HG03342 (cell line): Measurements from ENCODE around the gene ARL6.
A peak's percentile ranks its signal among the peaks of the same experiment; 100 is the strongest.

Experiments
- ATAC-seq: cut with Tn5 transposase; IDR thresholded peaks from one replicate; pipeline ENCODE4 v1.9.1; 2021; ENCODE audit warnings: mild to moderate bottlenecking, moderate library complexity; ENCODE audit not compliant: unreplicated experiment

The ARL6 gene, protein sequence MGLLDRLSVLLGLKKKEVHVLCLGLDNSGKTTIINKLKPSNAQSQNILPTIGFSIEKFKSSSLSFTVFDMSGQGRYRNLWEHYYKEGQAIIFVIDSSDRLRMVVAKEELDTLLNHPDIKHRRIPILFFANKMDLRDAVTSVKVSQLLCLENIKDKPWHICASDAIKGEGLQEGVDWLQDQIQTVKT

GRCh38 chr3:97764407-97765238 lies at the start of gene ARL6:
TSS of gene ARL6 (plus strand) at chr3:97764758. CDS start at chr3:97768108, 3,350 bp downstream.
- peak; percentile 94 for ATAC-seq

DNA sequence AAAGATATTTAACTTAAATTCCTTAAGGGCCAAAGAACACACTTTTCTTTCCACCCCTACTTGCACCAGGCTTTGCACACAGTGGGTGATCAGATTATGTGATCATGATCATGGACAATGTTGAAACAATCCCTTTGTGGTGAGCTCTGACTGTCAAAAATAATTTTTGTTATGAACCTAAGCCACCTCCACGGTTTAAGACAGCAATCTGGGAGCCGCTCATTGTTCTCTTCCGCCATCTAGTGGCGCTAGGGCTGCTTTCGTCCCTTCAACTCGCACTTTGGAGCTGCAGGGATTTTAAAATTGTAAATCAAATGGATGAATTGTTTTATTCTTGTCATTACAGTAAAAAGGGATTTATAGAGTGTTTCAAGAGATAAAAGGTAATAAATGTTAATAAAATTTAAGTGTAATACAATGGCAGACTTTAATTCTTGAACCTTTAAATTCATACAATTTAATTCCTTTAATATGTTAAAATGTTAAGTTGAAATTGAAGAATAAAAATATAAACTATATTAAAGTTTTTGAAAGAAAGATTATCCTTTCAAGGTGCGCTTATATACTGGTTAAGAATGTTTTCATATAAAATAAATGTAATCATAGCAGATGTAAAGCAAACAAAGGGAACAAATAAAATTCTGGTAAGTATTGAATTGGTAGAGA lies 45.3 kb upstream of the ARL6 start:
- ATAC-seq = peak; percentile 95

DNA sequence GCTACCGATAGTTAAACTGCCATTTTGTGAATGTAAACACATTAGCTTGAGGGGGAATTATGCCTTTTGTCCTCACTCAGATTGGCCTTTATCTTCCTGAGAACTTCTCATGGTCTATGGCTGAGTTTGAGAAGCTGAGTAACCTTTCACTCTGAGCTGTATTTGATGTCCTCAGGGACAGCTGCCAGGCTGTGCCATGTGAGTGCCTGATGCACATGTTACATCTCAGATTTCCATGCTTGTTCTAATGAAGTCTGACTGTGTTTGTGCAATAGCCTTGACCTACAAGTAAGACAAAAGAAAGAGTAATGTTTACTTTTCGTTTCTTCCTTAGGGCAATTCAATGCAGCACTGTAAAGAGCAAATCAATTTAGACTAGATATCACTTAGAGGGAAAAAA lies 44.1 kb upstream of the ARL6 start:
- ATAC-seq = no peak

DNA sequence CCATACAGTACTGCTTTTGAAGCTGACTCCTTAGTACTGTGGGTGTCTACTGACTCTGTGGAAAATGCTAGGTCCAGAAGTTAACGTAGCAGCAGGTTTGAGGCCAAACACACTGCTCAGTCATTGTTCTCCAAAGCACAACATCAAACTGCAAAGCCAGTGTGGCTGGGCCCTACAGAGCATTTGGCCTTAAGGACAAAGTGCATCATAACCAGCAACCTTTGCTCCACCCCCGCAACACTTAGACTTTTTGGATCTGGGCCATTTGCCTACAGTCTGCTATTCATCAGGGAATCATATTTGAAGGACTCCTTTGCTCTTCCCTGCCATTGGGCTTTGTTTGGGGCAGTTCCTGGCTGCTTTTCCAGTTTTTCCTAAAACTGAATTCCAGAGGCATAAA lies 43.1 kb upstream of the ARL6 start:
- no peak for ATAC-seq

- no peak for ATAC-seq
Measured at GRCh38 chr3:97736928-97737327, 27.6 kb upstream of the ARL6 start.

GRCh38 chr3:97738761-97739160 lies 25.8 kb upstream of the ARL6 start:
- no peak for ATAC-seq

DNA sequence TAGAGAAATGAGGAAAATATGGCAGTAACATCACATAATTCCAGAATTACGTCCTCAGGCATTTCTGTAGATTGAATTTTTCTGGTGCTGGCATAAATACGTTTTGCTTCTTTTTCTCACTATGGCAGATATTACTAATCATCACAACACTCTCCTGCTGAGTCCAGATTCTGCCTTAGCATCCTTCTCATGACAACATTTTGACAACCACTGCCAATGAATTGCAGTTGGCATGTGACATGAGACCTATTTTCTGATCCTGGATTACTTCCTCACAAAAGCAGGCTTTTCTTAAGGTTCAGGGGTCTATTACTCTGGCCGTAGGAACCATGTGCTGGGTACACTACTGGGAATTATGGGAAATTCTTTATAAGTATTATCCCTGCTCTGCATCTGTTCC lies 22.5 kb upstream of the ARL6 start:
- ATAC-seq = no peak

GRCh38 chr3:97744289-97744688 lies 20.3 kb upstream of the ARL6 start:
- ATAC-seq = no peak

DNA sequence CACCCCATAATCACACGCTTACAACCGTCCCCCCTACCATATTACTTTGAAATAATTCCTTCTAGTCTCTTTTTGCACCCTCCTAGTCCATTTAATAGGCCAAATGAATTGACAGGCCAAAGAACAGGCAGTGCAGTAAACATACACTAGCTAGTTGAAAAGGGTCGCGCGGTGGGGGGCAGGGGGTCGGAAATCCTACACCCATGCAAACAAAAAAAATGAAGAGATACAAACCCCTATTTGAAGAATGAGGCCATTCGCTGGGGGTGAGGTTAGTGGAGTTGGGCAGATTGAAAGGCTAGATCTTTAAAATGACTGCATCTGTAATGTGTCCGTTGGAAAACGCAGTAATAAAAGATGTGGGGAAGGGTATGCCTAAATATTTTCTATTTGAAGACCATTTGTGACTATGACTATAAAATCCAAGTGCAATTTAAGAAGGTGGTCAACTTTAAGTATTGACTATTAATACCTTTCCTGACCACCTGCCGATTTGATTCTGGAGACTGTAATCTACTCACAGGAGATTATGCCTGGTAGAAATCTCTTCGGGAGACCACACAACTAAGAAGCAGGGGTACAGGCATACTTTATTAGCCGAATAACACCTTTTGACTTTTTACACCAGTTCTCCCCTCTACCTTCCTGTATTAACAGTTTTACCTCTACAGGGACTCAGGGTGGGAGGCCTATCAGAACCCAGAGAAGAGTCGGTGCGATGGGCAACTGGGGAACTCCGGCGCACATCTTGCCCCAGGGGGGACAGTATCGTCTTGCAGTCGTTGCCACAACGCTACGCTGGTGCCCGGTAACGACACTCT lies 762 bp upstream of the ARL6 start:
- peak; percentile 50 for ATAC-seq

GRCh38 chr3:97765336-97765735 lies 778 bp downstream of the ARL6 start:
- no peak for ATAC-seq

GRCh38 chr3:97772926-97773325 lies 8.4 kb downstream of the ARL6 start:
- no peak for ATAC-seq

DNA sequence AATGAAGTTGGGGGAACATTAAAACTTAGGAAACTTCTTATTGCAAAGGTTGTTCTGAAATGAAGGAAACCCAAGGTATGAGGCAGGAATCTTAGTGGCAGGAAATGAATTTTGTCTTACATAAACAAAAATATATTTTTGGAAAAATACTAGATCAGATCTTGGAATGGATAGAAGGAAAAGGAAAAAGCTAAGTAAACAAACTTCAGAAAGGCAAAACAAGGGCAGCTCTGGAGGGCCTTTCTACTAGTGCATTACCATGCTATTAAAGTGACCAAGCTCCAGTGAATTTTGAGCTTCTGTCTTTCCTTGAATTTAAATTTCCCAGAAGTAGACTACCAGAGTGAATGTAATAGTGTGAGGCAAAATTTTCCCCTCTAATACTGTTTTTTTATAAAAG lies 13.6 kb downstream of the ARL6 start:
- no peak for ATAC-seq

DNA sequence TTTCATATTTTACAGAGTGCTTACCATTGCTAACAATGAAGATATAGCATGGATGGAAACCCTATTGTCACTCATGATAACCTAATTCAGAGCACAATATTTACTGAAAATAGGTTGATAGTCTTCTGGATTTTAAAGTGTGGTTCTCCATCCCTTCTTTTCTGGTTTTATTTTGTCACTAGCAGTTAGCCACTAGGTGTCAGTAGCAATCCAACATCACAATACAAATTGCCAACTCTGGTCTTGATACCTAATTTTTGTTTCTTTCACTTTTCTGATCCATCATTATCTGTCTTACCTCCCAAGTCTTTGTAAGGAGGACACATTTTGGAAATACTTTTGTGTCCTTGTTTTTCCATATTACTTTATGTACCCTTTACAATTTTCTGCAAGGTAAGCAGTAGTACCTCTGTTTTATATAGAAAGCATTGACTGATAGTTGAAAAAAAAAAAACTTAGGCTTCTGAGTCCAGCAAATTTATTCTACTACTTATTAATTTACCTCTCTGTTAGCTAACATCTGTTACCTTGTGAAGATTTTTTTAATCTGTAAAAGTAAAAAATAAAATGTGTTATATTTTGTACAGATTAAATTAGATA lies 29.0 kb downstream of the ARL6 start:
- peak; percentile 82 for ATAC-seq

GRCh38 chr3:97795951-97796350 lies 31.4 kb downstream of the ARL6 start:
- no peak for ATAC-seq

GRCh38 chr3:97804471-97804870 lies 39.9 kb downstream of the ARL6 start:
- ATAC-seq = no peak

DNA sequence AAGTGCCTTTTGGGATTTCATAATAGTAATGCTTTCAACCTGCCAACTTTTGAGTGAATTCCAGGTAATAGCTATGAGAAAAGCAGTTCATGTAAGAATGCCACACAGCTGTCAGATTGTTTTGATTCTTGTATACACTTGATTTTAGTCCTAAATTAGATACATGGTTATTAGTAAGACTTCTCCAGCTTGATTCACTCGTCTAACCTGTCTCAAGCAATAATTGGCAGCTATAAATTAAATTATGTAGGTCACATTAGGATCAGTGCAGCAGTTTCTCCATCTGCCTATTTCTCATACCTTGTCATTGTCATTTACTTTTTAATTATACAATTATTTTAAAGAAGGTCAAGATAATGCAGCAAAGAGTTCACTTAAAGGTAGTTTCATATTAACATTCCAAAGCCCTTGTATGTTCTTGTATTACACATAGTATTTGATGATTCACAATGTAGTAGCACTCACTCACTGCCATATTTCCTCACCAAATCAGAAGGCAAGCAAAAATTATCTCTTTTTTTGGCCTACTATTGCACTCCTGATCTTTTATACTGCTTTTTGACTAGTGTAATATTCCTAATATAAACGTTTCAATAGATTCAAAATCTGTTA lies 46.3 kb downstream of the ARL6 start:
- ATAC-seq = no peak

GRCh38 chr3:97815149-97815917 lies 50.8 kb downstream of the ARL6 start:
- no peak for ATAC-seq

DNA sequence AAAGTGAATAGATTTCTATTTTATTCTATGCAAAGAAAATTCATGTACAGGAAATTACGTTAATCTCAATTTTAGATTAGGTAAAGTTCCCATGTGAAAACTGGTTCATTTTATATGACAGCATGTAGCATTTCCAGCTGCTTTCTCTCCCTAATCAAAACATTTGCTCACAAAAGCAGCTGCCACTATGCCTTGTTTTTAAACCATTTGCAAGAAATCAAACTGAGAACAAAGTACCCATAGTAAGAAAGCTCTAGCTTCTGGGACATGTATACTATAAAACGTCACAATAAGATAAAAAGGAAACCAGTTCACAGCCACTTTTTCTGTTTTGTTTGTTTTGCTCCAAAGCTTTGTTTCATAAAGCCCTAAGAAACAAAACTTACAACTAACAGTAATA lies 52.3 kb downstream of the ARL6 start:
- no peak for ATAC-seq

- ATAC-seq = no peak
Measured at GRCh38 chr3:97817965-97818364, 53.4 kb downstream of the ARL6 start.

GRCh38 chr3:97820780-97821179 lies 56.2 kb downstream of the ARL6 start:
- ATAC-seq = no peak
